Measurements from ENCODE around the gene ZBTB5. TPM values are rescaled to one million over a fixed set of nuclear protein-coding genes. Genes with fewer than 3 reads are reported as not detected.
"Not testable (repeated sequence)": the region's sequence is repeated elsewhere in the genome, so short reads cannot be mapped to it uniquely, and the experiment has no call there.

Gene ZBTB5
- total and polyA plus RNA-seq, 2 donors (not counting 3 experiments of a cell fraction or from before 2014, with no cell fraction given): 10.0 to 13.7 TPM

DNA sequence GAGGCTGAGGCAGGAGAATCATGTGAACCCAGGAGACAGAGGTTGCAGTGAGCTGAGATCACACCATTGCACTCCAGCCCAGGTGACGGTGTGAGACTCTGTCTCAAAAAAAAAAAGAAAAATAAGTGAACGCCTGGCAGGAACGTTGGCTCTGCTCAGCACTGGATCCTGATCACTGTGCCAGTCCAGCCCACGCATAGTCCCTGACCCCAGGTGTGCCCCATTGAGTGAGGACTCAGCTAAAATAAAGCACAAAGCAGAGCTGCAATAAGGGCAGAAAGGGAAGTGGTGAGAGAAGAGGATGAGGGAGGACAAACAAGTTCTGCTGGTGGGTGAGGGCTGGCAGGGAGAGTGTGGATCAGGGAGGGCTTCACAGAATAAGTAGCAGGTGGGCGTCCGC lies 38.4 kb downstream of the ZBTB5 start:
- Histone ChIP-seq H3K4me2 (ENCODE audit: insufficient read depth, low read length) (no peak overlapping the region), H3K9ac (replicated peaks; ENCODE audit: extremely low read depth, insufficient read depth, low read length) (no peak overlapping the region), H3K27ac (ENCODE audit: insufficient read depth, low read depth, low read length) (no peak overlapping the region), H3K79me2 (ENCODE audit: control insufficient read depth, insufficient read depth, low read length) (peaks cover 25% of the 10 kb centered on the region), H4K20me1 (replicated peaks; ENCODE audit: control insufficient read depth, extremely low read depth, insufficient read depth, low read length) (no peaks in the 10 kb centered on the region), H3K36me3 (ENCODE audit: control insufficient read depth in 2 of 2, extremely low read depth in 1 of 2, insufficient read depth in 2 of 2, low read length in 2 of 2) (peaks cover 4 to 30% of the 10 kb centered on the region in 2 experiments), H3K27me3 (ENCODE audit: control insufficient read depth in 2 of 2, insufficient read depth in 2 of 2, low read length in 2 of 2) (no peaks in the 10 kb centered on the region), H3K9me3 (replicated peaks; ENCODE audit: control insufficient read depth, insufficient read depth, low read length) (no peaks in the 10 kb centered on the region), H3K4me3 (replicated peaks in 1 of 3; ENCODE audit: insufficient read depth in 1 of 3, low read depth in 1 of 3, low read length in 3 of 3) (no peak overlapping the region), H2AFZ (ENCODE audit: low read depth, low read length) (no peak overlapping the region), H3K4me1 (ENCODE audit: control insufficient read depth, extremely low read depth, insufficient read depth, low read length) (peaks cover 15% of the 10 kb centered on the region), H3K9me1 (replicated peaks; ENCODE audit: control insufficient read depth, extremely low read depth, insufficient read depth, low read length) (no peaks in the 10 kb centered on the region)
- TF ChIP-seq, protein P1, sequence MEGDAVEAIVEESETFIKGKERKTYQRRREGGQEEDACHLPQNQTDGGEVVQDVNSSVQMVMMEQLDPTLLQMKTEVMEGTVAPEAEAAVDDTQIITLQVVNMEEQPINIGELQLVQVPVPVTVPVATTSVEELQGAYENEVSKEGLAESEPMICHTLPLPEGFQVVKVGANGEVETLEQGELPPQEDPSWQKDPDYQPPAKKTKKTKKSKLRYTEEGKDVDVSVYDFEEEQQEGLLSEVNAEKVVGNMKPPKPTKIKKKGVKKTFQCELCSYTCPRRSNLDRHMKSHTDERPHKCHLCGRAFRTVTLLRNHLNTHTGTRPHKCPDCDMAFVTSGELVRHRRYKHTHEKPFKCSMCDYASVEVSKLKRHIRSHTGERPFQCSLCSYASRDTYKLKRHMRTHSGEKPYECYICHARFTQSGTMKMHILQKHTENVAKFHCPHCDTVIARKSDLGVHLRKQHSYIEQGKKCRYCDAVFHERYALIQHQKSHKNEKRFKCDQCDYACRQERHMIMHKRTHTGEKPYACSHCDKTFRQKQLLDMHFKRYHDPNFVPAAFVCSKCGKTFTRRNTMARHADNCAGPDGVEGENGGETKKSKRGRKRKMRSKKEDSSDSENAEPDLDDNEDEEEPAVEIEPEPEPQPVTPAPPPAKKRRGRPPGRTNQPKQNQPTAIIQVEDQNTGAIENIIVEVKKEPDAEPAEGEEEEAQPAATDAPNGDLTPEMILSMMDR (IDR thresholded peaks at IDR 0.05; ENCODE audit: extremely low read depth in 1 of 2, insufficient read depth in 1 of 2, low read depth in 1 of 2, low read length in 2 of 2): no peak
- TF ChIP-seq POLR2AphosphoS5 (IDR thresholded peaks at IDR 0.05; ENCODE audit: insufficient read depth, low read depth, low read length) (no peak), GATA2 (IDR thresholded peaks at IDR 0.05; ENCODE audit: insufficient read depth, insufficient read length, low read depth, low read length) (no peak), MYC (IDR thresholded peaks at IDR 0.05; ENCODE audit: low read depth, low read length) (no peak), EZH2 (IDR thresholded peaks at IDR 0.05; ENCODE audit: borderline replicate concordance, low read depth, low read length, severe bottlenecking) (no peak), FOS (IDR thresholded peaks at IDR 0.05; ENCODE audit: borderline replicate concordance, insufficient read depth, low read length) (no peak), MAX (IDR thresholded peaks at IDR 0.05; ENCODE audit: insufficient read depth, insufficient read length) (no peak), JUN (IDR thresholded peaks at IDR 0.05; ENCODE audit: borderline replicate concordance, insufficient read depth, insufficient read length, low read depth) (no peak), POLR2A (IDR thresholded peaks at IDR 0.05; ENCODE audit: low read depth, low read length) (no peak)
- intact Hi-C loops (cut with micrococcal nuclease) (no loop called here), dilution Hi-C loops (cut with MboI; ENCODE audit: extremely low pct_ligation_motif_present, low sequenced_read_pairs) (no loop called here)
- ChIA-PET POLR2A (no interaction called here), CTCF (no interaction called here)
- FAIRE-seq (no peak), DNase-seq (ENCODE audit: low read depth, low spot score) (no peak)
- BruUV-seq (replicated peaks): no TSS peak

GRCh38 chr9:37426431-37426830 lies 38.8 kb downstream of the ZBTB5 start:
- H3K4me3 ChIP-seq (replicated peaks in 1 of 3; ENCODE audit: insufficient read depth in 1 of 3, low read depth in 1 of 3, low read length in 3 of 3); H3K27ac ChIP-seq (ENCODE audit: insufficient read depth, low read depth, low read length); H2AFZ ChIP-seq (ENCODE audit: low read depth, low read length); H4K20me1 ChIP-seq (replicated peaks; ENCODE audit: control insufficient read depth, extremely low read depth, insufficient read depth, low read length); H3K9me3 ChIP-seq (replicated peaks; ENCODE audit: control insufficient read depth, insufficient read depth, low read length); H3K27me3 ChIP-seq (ENCODE audit: control insufficient read depth in 2 of 2, insufficient read depth in 2 of 2, low read length in 2 of 2); CTCF ChIA-PET; H3K9me1 ChIP-seq (replicated peaks; ENCODE audit: control insufficient read depth, extremely low read depth, insufficient read depth, low read length); BruUV-seq (replicated peaks); intact Hi-C loops (cut with micrococcal nuclease); dilution Hi-C loops (cut with MboI; ENCODE audit: extremely low pct_ligation_motif_present, low sequenced_read_pairs); DNase-seq (ENCODE audit: low read depth, low spot score); FAIRE-seq; POLR2A ChIA-PET; H3K4me2 ChIP-seq (ENCODE audit: insufficient read depth, low read length); H3K9ac ChIP-seq (replicated peaks; ENCODE audit: extremely low read depth, insufficient read depth, low read length): not testable (repeated sequence)
- peaks cover 25% of the 10 kb centered on the region for H3K79me2 ChIP-seq (ENCODE audit: control insufficient read depth, insufficient read depth, low read length)
- H3K4me1 ChIP-seq (ENCODE audit: control insufficient read depth, extremely low read depth, insufficient read depth, low read length): peaks cover 15% of the 10 kb centered on the region
- peaks cover 4 to 30% of the 10 kb centered on the region in 2 experiments for H3K36me3 ChIP-seq (ENCODE audit: control insufficient read depth in 2 of 2, extremely low read depth in 1 of 2, insufficient read depth in 2 of 2, low read length in 2 of 2)

All from endothelial cell of umbilical vein (primary cell).